Fibroblast of the aortic adventitia (primary cell): ENCODE results near the gene PARP4. TPM values are rescaled to one million over a fixed set of nuclear protein-coding genes. Genes with fewer than 3 reads are reported as not detected.
"Not testable (repeated sequence)": the region's sequence is repeated elsewhere in the genome, so short reads cannot be mapped to it uniquely, and the experiment has no call there.

Source experiments
- DNase-seq: peaks from one replicate; pipeline ENCODE4 v3.0.0-alpha.2; 2010; ENCODE audit warnings: low read depth
- H3K4me3 ChIP-seq: 2 replicates; pipeline ENCODE4 v1.5.1; 2011; ENCODE audit warnings: low read depth, mild to moderate bottlenecking, control low read depth, low read length, moderate library complexity
- CTCF ChIP-seq: IDR thresholded peaks from 2 replicates; pipeline ENCODE4 v1.5.1; 2011; ENCODE audit warnings: mild to moderate bottlenecking, low read length, control low read depth, inconsistent platforms; ENCODE audit not compliant: insufficient read depth
- total RNA-seq: library from RNA; depleted of rRNA; stranded (reverse); fragments of >200 nt; gene quantifications from 2 replicates; pipeline ENCODE4 v1.2.3, GENCODE V29; 2012; ENCODE audit warnings: low replicate concordance

The PARP4 gene
- total RNA-seq, 1 donor: 109 TPM

DNA sequence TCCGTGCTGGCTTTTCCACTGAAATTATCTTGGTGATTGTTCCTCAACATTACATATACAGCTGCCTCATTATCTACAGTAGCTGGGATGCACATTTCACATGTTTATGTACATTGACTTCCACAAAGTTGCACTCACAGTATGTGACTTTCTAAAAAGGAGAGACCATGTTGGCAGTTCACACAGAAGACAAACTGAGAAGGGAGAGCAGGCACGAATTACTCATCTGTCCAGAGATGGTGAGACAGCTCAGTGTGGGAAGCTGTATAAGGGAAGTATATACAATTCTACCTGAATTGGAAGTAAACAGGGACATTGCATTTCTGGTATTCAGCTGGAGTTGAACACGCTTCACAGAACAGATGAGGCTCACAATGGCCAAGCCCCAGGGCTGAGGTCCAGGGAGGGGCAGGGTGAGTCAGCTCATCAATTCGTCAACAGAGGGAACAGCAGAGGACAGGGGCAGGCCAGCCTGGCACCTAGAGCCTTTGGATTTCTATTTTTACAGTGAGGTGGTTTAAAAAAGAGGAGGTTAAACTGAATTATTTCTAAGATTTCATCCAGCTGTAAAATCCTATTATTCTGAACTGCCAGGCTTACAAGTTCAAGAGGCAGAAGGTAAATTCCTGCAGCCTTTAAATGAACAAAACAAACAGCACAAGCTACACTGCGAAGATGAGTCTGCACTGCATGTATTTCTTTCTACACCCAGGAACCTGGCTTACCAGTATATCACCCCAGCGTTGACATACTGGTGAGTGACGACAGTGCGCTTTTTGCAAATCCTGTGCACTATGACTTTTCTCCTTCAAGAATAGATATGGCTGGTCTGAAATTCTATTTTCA is 9.8 kb downstream of the PARP4 start:
- no peak for TF ChIP-seq CTCF
- H3K4me3 ChIP-seq: no peak overlapping the region
- DNase-seq: peak; percentile 64

DNA sequence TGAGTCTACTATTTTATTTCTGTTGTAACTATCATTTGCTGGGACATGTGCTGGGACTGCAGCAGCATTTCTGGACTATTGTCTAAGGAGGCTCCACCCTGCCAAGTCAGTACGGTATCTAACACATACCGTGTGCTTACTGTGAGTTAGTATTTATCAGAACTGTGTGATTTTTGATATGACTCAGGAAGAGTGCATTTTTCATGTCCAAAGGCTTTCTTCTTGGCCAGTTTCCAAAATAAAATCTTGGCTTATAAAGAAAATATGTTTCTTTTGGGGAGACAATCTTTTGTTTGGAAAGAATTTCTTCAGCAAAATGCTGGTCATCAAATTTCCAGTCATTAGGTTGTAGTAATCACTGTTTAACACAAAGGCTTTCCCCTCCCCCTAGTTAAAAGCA is 11.6 kb downstream of the PARP4 start:
- TF ChIP-seq CTCF: no peak
- no peak overlapping the region for H3K4me3 ChIP-seq
- DNase-seq: peak; percentile 94

DNA sequence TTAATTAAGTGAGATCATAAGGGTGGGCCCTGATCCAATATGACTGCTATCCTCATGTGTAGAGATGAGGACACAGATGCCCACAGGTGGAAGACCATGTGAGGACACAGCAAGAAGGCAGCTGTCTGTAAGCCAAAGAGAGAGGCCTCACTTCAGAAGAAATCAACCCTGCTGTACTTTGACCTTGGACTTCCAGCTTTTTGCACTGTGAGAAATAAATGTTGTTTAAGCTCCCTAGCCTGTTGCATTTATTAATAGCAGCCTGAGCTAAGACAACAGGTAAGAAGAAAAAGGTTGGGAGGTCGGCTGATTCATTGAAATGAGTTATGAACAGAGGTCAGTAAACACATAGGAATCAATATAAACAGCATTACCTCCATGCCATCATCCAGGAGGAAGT is 14.8 kb downstream of the PARP4 start:
- DNase-seq: no peak
- TF ChIP-seq CTCF: no peak
- H3K4me3 ChIP-seq: no peak overlapping the region

DNA sequence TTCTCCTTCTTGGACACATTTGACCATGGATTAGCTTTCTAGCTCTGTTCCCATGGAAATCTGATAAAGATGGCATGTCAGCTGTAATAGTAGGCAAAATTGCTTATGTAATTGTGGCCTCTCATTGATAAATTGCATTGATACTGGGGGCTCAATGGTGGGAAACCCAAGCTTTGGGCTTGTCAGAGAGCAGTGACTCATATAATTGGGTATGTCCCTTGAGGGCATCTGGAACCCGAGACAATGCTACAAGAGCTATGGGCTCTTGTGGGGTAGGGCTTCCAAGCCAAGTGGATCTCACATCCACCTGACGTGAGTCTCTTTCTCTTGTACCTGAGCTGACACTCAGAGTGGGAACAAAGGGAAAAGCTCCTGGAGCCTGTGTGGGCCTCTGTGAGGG is 16.3 kb downstream of the PARP4 start:
- DNase-seq: not testable (repeated sequence)

GRCh38 chr13:24495151-24495729 is 17.3 kb downstream of the PARP4 start:
- no peak for TF ChIP-seq CTCF
- H3K4me3 ChIP-seq: no peak overlapping the region
- no peak for DNase-seq

More for the DNA sequence above, 16.3 kb downstream of the PARP4 start:
- not testable (repeated sequence) for H3K4me3 ChIP-seq

- TF ChIP-seq CTCF: no peak
- no peak for DNase-seq
- H3K4me3 ChIP-seq: no peak overlapping the region
These were observed 19.2 kb downstream of the PARP4 start for GRCh38 chr13:24493356-24493755.

DNA sequence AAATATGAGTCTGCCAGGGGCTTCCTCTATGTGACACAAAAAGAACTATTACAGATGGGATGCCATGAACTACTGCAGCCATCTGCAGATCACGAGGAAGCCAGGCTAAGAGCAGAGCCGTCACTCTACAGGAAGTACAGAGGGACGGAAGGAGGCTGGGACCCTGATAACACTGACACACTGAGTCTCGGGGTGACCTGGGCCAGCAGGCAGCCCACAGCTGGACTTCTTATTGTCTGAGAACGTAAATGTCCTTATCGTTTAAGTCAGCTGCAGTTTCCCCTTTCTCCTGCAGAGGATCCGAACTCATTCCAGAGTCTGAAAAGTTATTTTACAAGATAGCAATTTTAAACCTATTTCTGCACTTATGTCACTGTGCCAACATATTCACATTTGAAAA is 20.7 kb downstream of the PARP4 start:
- TF ChIP-seq CTCF: peak; percentile 21
- no peak for DNase-seq
- H3K4me3 ChIP-seq: no peak overlapping the region
